GM19099 (cell line): ENCODE results near the gene HOXA3.

Source experiments
- POLR2A ChIP-seq: IDR thresholded peaks from 3 replicates; pipeline ENCODE4 v1.6.1; 2011; ENCODE audit warnings: low read depth; ENCODE audit not compliant: insufficient read length; ENCODE audit errors: extremely low read depth

Gene HOXA3

DNA sequence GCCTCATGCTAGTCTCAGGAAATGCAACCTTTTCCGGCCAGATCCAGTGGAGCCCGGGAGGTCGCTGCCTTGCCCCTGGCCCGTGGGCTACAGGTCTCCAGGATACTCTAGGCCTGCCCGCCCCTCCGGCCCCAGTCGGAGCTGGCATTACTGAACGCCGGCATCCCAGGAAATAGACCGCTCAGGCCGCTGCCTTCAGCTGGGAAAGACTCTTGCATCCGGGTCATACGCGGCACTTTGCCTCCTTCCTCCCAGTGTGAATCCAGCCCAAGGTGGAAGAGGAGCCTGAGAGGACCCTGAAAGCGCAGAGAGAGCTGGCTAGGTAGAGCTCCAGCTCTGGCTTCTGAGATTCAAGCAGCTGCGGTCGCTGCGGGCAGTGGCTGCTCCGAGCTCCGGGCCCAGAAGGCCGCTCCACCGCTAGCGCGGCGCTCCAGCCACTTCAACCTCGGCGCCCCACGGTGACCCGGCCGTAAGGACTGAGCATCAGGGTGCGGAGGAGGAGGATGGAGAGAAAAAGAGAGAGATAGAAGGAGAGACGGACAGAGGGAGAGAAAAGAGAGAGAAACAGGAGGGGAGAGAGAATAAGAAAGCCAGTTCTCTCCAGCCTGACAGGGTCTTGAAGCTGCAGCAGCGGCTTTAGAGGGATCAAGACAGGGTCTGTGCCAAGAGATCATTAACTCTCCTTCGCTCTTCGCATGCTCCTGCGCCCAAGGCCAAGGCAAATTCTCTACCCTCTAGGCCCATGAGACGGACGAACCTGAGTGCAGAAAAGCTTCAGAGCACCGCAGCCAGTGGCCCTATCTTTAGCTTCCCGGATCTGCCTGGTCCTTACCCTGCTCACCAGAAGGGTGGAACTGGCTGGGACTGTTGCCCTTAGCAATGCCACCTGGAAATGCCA lies 23.5 kb upstream of the HOXA3 start:
- TF ChIP-seq POLR2A = no peak

DNA sequence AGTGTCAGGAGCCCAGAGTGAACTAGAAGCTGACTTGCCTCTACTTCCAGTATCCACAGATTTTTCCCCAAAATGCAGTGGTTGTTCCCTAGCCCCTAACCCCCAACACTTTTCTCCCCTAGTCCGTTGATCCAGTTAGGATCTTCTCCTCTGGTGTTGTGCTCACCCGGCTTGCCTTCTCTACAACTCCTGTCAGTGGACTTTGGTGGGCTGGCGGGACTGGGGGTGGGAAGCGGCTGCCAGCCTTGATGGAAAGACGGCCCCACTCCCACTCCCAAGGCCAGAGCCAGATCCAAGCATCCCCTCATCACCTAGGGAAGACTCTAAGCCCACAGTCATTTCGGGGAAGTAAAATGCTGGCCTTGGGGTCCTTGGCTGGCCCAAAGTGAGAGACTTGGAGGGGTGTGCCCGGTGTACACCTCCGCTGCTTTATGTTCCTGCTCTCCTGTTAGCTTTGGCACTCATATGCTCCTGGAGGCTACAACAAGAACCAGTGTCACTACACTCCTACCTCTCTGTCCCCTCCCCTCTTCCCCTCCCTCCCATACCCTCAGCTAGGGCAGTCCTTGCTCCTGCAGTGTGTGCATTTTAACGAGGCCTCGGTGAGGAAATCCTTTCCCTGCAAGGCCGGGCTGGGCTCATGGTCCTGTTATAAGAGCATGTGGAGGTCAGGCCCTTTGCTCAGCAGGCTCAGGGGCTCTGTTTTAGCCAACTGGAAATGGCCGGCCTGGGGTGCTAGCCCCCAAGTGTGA lies 22.7 kb upstream of the HOXA3 start:
- no peak for TF ChIP-seq POLR2A

- no peak for TF ChIP-seq POLR2A
Measured at GRCh38 chr7:27173956-27174873, 21.8 kb upstream of the HOXA3 start, which contains the start of gene HOXA10. Gene HOXA10 (minus strand): TSS chr7:27174320. CDS start chr7:27174306, 14 bp downstream.

DNA sequence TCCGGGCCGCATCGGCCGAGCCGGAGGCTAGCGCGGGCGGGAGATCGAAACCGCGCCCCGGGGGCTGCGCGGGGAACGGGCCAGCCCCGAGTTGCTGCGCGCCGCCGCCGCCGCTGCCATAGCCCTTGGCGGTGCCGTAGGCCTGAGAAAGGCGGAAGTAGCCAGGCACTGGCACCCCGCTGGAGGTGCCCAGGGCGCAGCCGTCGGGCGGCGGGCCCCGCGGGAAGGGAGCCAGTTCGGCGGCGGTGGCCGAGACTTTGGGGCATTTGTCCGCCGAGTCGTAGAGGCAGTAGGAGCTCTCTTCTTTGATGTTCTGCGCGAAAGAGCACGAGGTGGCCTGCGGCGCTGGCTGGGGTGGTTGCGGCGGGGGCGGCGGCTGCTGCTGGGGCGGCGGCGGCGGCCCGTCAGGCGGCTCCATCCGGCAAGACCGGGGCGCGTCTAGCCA lies 21.1 kb upstream of the HOXA3 start:
- TF ChIP-seq POLR2A = no peak

GRCh38 chr7:27172823-27173510 lies 20.6 kb upstream of the HOXA3 start:
- no peak for TF ChIP-seq POLR2A

DNA sequence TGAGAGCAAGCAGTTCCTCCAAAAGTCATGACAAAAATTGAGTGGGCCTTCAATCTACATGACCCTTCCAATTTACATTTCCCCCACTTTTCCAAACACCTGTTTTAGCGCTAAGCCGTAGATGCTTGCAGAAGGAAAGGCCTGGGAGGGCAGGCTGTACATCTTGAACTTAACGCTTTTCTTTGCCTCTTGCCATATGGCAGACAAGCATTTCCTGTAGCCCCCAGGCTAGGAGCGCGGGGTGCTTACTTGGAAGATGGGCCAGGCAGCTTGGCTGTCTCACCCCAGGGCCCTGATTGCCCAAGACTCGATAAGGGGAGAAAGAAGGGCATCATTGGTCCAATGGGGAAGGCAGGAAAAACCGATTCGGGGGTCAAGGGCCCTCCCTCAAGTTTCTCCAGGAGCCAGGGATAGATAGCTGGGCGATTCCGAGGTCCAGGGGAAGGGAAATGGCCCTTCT lies 20.0 kb upstream of the HOXA3 start:
- TF ChIP-seq POLR2A = no peak

DNA sequence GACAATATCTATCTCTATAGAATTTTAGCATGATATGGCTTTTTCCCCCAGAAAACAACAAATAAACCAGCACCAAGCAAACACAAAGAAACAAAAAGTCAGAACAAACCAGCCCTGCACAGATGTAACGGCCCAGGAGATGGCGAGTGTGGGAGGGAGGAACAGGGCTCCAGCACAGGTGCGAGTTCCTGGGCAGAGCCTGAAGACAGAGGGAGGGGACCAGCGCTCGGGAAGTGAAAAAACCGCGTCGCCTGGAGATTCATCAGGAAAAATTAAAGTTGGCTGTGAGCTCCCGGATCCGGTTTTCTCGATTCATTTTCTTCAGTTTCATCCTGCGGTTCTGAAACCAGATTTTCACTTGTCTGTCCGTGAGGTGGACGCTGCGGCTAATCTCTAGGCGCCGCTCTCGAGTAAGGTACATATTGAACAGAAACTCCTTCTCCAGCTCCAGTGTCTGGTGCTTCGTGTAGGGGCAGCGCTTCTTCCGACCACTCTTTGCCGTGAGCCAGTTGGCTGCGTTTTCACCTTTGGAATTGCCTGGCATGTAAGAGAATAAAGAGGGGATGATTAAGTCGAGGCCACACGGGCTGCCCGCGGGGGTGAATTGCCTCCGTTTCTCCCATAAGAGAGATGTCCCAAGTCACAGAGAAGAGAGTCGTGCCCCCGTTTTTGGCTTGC lies 19.4 kb upstream of the HOXA3 start:
- no peak for TF ChIP-seq POLR2A

- TF ChIP-seq POLR2A = no peak
Measured at GRCh38 chr7:27171325-27171636, 18.9 kb upstream of the HOXA3 start.

DNA sequence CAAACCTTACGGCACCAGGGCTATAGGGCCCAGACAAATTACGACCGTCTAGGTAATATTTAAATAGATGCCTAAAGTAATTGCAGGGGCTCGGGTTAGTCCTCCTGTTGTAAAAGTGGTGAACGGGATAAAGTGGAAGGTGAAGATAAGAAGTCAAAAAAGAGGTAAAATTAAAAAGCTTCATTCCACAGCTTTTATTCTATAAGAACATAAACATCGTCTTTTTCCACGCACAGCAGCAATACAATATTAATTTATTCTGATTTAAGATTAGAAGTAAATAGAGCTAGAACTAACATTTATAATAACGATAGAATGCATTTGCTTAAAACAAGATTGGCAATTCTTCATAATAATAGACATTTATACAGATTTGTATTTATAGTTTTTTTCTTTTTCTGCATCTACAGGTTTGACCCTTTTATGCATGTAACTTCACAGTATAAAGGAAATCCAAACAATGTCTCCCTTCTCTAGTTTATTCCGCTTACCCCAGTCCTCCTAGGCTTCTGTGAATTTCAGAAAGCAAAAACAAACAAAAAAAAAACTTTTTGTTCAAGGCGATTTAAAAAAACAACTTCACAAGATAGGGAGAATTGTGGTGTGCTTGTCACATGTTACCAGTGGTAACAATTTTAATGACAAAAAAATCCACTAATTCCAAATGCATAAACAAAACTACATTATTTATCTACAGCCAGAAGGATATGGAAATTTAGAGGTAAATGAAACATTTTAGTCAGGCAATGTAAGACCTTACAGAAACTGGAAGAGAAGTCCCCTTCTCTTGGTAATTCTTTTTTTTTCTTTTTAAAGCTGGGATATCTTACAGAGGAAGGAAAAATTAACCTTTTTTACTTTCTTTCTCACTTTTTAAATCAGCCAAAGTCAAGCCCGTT lies 18.3 kb upstream of the HOXA3 start:
- no peak for TF ChIP-seq POLR2A

DNA sequence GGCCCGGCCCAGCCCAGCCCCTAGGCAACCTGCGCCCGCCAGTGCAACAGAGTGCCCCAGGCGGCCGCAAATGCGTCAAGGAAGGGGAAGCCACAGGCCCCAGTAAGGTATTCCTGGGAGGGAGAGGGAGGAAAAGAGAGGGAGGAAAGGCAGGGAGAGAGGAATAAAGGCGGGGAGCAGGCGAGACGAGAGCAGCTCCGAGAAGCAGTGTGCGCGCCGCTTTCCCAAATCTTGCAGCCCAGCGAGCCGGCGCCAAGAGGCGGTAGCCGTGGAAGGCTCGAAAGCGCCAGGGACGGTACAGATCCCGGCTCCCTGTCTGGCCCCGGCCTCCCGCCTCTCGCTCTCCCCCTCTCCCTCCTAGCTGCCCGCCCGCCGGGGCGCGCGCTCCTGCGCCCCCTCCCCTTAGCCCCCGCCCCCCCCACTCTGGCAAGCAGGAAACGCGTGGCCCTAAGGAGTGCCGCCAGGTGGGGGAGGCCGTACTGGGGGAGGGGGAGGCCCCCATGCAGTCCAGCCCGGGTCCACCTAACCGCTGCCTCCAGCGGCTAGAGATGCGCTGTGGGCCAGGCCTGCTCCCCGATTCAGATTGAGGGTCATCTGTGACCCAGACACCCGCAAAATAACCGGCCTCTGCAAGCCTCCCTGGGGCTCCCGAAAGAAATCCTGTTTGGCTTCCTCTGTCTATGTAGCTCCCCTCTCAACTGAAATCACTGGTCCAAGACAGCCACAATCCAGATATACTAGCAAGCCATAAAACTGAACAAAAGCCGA lies 17.5 kb upstream of the HOXA3 start:
- no peak for TF ChIP-seq POLR2A

DNA sequence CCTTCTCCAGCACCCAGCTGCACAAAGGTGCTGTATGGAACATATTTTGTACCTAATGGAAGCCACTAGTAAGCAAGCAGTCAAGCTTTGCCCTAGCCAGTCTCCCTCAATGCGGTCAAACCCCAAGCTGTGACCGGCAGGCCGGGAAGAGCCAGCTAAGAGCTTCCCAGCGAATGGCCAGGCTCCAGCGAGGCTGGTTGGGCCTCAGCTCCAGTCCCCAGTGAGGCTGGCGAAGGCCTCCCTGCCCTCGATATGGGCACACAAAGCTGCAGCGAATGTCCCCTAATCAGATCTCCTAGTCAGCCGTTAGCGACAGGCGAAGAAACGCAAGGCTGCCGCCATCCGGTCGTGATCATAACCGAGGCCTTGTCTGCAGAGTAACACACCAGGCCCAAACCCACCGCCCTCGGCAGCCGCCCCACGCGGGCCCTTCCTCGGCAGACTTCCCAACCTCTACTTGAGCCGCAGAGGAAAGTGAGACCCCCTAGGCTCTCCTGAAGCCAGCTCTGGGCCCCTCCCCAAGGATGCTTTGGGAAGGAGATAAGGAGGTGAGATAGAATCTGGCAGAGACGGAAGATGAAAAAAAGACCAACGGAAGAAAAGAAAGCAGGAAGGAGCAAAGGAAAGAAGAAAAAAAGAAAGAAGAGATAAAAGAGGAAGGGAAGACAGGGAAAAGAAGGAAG lies 16.0 kb upstream of the HOXA3 start:
- TF ChIP-seq POLR2A = no peak

- no peak for TF ChIP-seq POLR2A
Measured at GRCh38 chr7:27167916-27168264, 15.5 kb upstream of the HOXA3 start.
